Panc1 (cell line): ENCODE measurements around the gene ANXA7. TPM values are rescaled to one million over a fixed set of nuclear protein-coding genes. Genes with fewer than 3 reads are reported as not detected.

ENCODE experiments used
- ATAC-seq: fragments of 200-7000 bp; cut with Tn5 transposase; 2 replicates; pipeline ENCODE4 v1.9.1; 2020; ENCODE audit warnings: mild to moderate bottlenecking, moderate library complexity
- BruUV-seq: library from RNA; stranded (reverse); fragments of 400-500 nt; replicated peaks from 2 replicates; lab custom pipeline; 2021; lab: Mats Ljungman, UMichigan
- CTCF ChIA-PET: fragments of 300-600 bp; sonication (Branson Sonifier 250); formaldehyde crosslinking; loops from one replicate; lab custom pipeline; 2022; ENCODE audit warnings: antibody characterized with exemption; lab: Charles Lee
- POLR2A ChIA-PET: fragments of 300-600 bp; sonication (Branson Sonifier 250); formaldehyde crosslinking; loops from one replicate; lab custom pipeline; 2022; ENCODE audit warnings: antibody characterized with exemption; lab: Charles Lee
- DNase-seq: peaks from one replicate; pipeline ENCODE4 v3.0.0-alpha.2; 2010; ENCODE audit warnings: low read depth, low spot score
- H3K27ac ChIP-seq: 2 replicates; pipeline ENCODE4 v1.5.1; 2011; ENCODE audit warnings: mild to moderate bottlenecking, low read length, inconsistent platforms
- H3K27me3 ChIP-seq: fragments of 200-500 bp; sonication (Bioruptor generic); 2 replicates; pipeline ENCODE4 v1.6.0; 2014; ENCODE audit warnings: low read length, inconsistent platforms; ENCODE audit not compliant: control insufficient read depth, insufficient read depth
- H3K36me3 ChIP-seq: fragments of 200-500 bp; sonication (Bioruptor generic); 2 replicates; pipeline ENCODE4 v1.5.1; 2014; ENCODE audit warnings: inconsistent platforms, mild to moderate bottlenecking, low read length, moderate library complexity; ENCODE audit not compliant: control insufficient read depth, insufficient read depth
- H3K4me1 ChIP-seq: 2 replicates; pipeline ENCODE4 v1.5.1; 2011; ENCODE audit warnings: inconsistent platforms, mild to moderate bottlenecking, low read length, moderate library complexity; ENCODE audit not compliant: control insufficient read depth, insufficient read depth
- H3K4me3 ChIP-seq, 2 experiments: 2 replicates each; pipeline ENCODE4 v1.5.1; 2011 to 2012; ENCODE audit warnings: low read depth in 2 of 2, low read length in 2 of 2, mild to moderate bottlenecking in 2 of 2, inconsistent platforms in 1 of 2, moderate library complexity in 1 of 2
- H3K9me3 ChIP-seq: fragments of 200-500 bp; sonication (Bioruptor generic); 2 replicates; pipeline ENCODE4 v1.5.1; 2014; ENCODE audit warnings: low read depth, mild to moderate bottlenecking, inconsistent platforms, low read length, moderate library complexity; ENCODE audit not compliant: control insufficient read depth, insufficient read depth
- CTCF ChIP-seq: fragments of 450-650 bp; IDR thresholded peaks from 2 replicates; pipeline ENCODE4 v1.5.1; 2017; ENCODE audit warnings: mild to moderate bottlenecking
- POLR2AphosphoS5 ChIP-seq: IDR thresholded peaks from 2 replicates; pipeline ENCODE4 v1.6.1; 2012; ENCODE audit warnings: mild to moderate bottlenecking, low read depth, low read length, moderate library complexity
- SIN3A ChIP-seq: IDR thresholded peaks from 2 replicates; pipeline ENCODE4 v1.6.1; 2012; ENCODE audit warnings: low read depth, mild to moderate bottlenecking, low read length, moderate library complexity, borderline replicate concordance; ENCODE audit not compliant: insufficient read depth
- TCF7L2 ChIP-seq: IDR thresholded peaks from 2 replicates; pipeline ENCODE4 v1.6.1; 2011; ENCODE audit warnings: mild to moderate bottlenecking, low read depth, low read length, inconsistent platforms
- in situ Hi-C: cut with HindIII; loops from 2 replicates; pipeline ENCODE4 v1.10.0; 2016; ENCODE audit warnings: low sequenced_read_pairs, low pct_unique_long_range_greater_than_20kb
- intact Hi-C: fragments of 100-400 bp; cut with micrococcal nuclease; formaldehyde crosslinking; loops from one replicate; pipeline ENCODE4 v1.10.0; 2022; ENCODE audit not compliant: unreplicated experiment
- total RNA-seq: library from RNA; stranded (reverse); gene quantifications from one replicate; pipeline ENCODE4 v1.2.1, GENCODE V29; 2021; ENCODE audit not compliant: unreplicated experiment
- TF ChIP-seq, protein P1 (sequence below), 2 experiments: IDR thresholded peaks; 2 replicates each; pipeline ENCODE4 v1.6.1; 2011 to 2012; ENCODE audit warnings: low read depth in 2 of 2, control low read depth in 1 of 2, low read length in 1 of 2, mild to moderate bottlenecking in 1 of 2, moderate library complexity in 1 of 2; ENCODE audit not compliant: insufficient read depth in 1 of 2

Gene ANXA7
- total RNA-seq, 1 experiment from 2014 or later, result 165 TPM

GRCh38 chr10:73358331-73359279, 55.3 kb downstream of the ANXA7 start, which contains the start of gene CFAP70:
Gene CFAP70 (minus strand): TSS chr10:73358864. CDS start chr10:73354796, 4,068 bp downstream.
- intact Hi-C loops, result loop anchor here (10.0 kb wide), 1 partner anchor 94 kb away; no protein-coding TSS in a partner anchor
- BruUV-seq, result no TSS peak
- H3K4me3 ChIP-seq, result peak within 1 kb of the TSS; percentile 73 to 83

DNA sequence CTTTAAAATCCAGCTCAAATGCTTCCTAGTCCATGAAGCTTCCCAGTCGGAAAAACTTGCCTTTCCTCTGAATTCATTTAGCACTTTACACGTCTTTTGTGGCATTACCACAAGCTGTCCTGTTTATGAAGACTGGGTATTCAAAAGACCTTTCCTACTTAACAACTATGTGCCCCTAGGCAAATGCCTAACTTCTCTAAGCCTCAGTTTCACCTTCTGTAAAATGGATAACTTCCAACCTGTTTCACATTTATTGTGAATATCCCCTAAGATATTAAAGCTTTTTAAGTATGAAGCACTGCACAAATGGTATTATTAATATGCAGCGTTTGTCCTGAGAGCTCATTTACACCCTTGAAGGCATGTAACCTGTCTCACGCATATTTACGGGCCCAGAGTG, 56.0 kb downstream of the ANXA7 start:
- ChIA-PET CTCF (no interaction called here), POLR2A (no interaction called here)
- no peaks in the 10 kb centered on the region for H3K36me3 ChIP-seq
- no TSS peak for BruUV-seq
- ATAC-seq (no peak), DNase-seq (no peak)
- peaks cover 23% of the 10 kb centered on the region; the same call in 1 of the 2 replicates for H3K27me3 ChIP-seq
- H3K9me3 ChIP-seq, result no peaks in the 10 kb centered on the region
- peak overlapping the region; percentile 73 to 83 for H3K4me3 ChIP-seq
- no peak for TF ChIP-seq TCF7L2
- TF ChIP-seq POLR2AphosphoS5, result no peak
- TF ChIP-seq, protein P1, sequence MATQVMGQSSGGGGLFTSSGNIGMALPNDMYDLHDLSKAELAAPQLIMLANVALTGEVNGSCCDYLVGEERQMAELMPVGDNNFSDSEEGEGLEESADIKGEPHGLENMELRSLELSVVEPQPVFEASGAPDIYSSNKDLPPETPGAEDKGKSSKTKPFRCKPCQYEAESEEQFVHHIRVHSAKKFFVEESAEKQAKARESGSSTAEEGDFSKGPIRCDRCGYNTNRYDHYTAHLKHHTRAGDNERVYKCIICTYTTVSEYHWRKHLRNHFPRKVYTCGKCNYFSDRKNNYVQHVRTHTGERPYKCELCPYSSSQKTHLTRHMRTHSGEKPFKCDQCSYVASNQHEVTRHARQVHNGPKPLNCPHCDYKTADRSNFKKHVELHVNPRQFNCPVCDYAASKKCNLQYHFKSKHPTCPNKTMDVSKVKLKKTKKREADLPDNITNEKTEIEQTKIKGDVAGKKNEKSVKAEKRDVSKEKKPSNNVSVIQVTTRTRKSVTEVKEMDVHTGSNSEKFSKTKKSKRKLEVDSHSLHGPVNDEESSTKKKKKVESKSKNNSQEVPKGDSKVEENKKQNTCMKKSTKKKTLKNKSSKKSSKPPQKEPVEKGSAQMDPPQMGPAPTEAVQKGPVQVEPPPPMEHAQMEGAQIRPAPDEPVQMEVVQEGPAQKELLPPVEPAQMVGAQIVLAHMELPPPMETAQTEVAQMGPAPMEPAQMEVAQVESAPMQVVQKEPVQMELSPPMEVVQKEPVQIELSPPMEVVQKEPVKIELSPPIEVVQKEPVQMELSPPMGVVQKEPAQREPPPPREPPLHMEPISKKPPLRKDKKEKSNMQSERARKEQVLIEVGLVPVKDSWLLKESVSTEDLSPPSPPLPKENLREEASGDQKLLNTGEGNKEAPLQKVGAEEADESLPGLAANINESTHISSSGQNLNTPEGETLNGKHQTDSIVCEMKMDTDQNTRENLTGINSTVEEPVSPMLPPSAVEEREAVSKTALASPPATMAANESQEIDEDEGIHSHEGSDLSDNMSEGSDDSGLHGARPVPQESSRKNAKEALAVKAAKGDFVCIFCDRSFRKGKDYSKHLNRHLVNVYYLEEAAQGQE (IDR thresholded peaks at IDR 0.05; ENCODE audit: insufficient read depth in 1 of 2, low read depth in 2 of 2, low read length in 1 of 2), result no peak
- TF ChIP-seq SIN3A, result no peak
- no peak for TF ChIP-seq CTCF
- H3K27ac ChIP-seq, result peak overlapping the region; percentile 76
- in situ Hi-C loops, result no loop called here
- H3K4me1 ChIP-seq, result peaks cover 9% of the 10 kb centered on the region
- intact Hi-C loops, result loop anchor here (10.0 kb wide), 1 partner anchor 93 kb away; no protein-coding TSS in a partner anchor

More at GRCh38 chr10:73358331-73359279, 55.3 kb downstream of the ANXA7 start, which contains the start of gene CFAP70:
- H3K4me1 ChIP-seq, result peaks cover 9% of the 10 kb centered on the region
- ChIA-PET POLR2A (interaction anchor here (0.6 to 1.0 kb wide), 3 partner anchors 21 to 215 kb away, joined by 3 to 7 read pairs (median 3); no protein-coding TSS in a partner anchor), CTCF (interaction anchor here (0.5 to 0.6 kb wide), 2 partner anchors 213 to 260 kb away, joined by 6 to 8 read pairs; no protein-coding TSS in a partner anchor)
- peaks cover 16% of the 10 kb centered on the region; the same call in 1 of the 2 replicates for H3K27me3 ChIP-seq
- H3K36me3 ChIP-seq, result no peaks in the 10 kb centered on the region
- in situ Hi-C loops, result no loop called here
- peak; percentile 82; the same call in 1 of the 2 replicates for TF ChIP-seq SIN3A
- no peak for TF ChIP-seq TCF7L2
- 0 out of 2 replicates have a peak, but pooled peaks have one; percentile 84 for TF ChIP-seq POLR2AphosphoS5
- TF ChIP-seq, protein P1 (IDR thresholded peaks at IDR 0.05; ENCODE audit: insufficient read depth in 1 of 2, low read depth in 2 of 2, low read length in 1 of 2), result no peak
- no peak for TF ChIP-seq CTCF
- H3K27ac ChIP-seq, result peak within 1 kb of the TSS; percentile 76
- ATAC-seq (peak; percentile 97), DNase-seq (peak; percentile 93)
- H3K9me3 ChIP-seq, result no peaks in the 10 kb centered on the region
